GM20000 (cell line): ENCODE data around the gene PTCD1.

Experiments
- DNase-seq: peaks from one replicate; pipeline ENCODE4 v3.0.0; 2012; ENCODE audit warnings: low spot score
- TF ChIP-seq, protein P1 (sequence below): IDR thresholded peaks from 2 replicates; pipeline ENCODE4 v1.5.1; 2012; ENCODE audit warnings: mild to moderate bottlenecking, control low read depth; ENCODE audit errors: extremely low read depth, missing control alignments

The PTCD1 gene

GRCh38 chr7:99369767-99370391 is 68.7 kb downstream of the PTCD1 start:
- TF ChIP-seq, protein P1, sequence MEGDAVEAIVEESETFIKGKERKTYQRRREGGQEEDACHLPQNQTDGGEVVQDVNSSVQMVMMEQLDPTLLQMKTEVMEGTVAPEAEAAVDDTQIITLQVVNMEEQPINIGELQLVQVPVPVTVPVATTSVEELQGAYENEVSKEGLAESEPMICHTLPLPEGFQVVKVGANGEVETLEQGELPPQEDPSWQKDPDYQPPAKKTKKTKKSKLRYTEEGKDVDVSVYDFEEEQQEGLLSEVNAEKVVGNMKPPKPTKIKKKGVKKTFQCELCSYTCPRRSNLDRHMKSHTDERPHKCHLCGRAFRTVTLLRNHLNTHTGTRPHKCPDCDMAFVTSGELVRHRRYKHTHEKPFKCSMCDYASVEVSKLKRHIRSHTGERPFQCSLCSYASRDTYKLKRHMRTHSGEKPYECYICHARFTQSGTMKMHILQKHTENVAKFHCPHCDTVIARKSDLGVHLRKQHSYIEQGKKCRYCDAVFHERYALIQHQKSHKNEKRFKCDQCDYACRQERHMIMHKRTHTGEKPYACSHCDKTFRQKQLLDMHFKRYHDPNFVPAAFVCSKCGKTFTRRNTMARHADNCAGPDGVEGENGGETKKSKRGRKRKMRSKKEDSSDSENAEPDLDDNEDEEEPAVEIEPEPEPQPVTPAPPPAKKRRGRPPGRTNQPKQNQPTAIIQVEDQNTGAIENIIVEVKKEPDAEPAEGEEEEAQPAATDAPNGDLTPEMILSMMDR, result no peak
- no peak for DNase-seq

DNA sequence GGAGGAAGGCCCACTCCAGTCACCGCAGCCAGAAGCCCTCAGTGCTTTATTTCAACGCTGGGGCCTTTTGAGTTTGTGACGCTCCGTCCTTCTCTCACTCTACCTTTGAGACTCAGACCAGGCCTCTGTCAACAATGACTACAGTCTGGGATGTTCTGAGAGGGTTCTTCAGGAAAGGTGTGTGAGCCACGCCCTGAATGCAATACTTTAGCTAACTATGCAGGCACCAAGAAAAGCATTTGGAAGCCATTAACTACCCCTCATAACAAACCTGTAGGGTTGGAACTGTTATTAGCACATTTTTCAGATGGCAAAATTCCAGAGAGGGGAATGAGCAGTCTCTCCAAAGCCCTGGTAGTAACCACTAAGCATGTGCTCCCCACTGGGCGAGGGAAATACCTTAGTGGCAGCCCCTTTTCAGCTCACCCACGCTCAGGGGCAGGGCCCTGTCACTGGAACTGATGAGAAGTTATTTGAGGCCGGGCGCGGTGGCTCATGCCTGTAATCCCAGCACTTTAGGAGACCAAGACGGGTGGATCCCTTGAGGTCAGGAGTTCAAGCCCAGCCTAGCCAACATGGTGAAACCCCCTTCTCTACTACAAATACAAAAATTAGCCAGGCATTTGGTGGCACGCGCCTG is 69.7 kb downstream of the PTCD1 start:
- DNase-seq, result no peak
- TF ChIP-seq, protein P1, result no peak
